Erythroblast (primary cell): Measurements from ENCODE around the gene UNC80.

Source experiments
- GATA1 ChIP-seq: IDR thresholded peaks from 2 replicates; pipeline ENCODE4 v1.6.1; 2011; ENCODE audit warnings: low read depth, mild to moderate bottlenecking, control low read depth, low read length, moderate library complexity
- POLR2A ChIP-seq: IDR thresholded peaks from 2 replicates; pipeline ENCODE4 v1.6.1; 2011; ENCODE audit warnings: mild to moderate bottlenecking, low read length

- TF ChIP-seq POLR2A (no peak), GATA1 (no peak)
These were observed 63.1 kb downstream of the UNC80 start for GRCh38 chr2:209834767-209835166.
